ENCODE results near the gene C11orf68. TPM values are rescaled to one million over a fixed set of nuclear protein-coding genes. Genes with fewer than 3 reads are reported as not detected.
A peak's percentile ranks its signal among the peaks of the same experiment; 100 is the strongest.

The C11orf68 gene
- polyA plus RNA-seq, 3 donors, result 21.8 to 31.5 (median 22.8) TPM

DNA sequence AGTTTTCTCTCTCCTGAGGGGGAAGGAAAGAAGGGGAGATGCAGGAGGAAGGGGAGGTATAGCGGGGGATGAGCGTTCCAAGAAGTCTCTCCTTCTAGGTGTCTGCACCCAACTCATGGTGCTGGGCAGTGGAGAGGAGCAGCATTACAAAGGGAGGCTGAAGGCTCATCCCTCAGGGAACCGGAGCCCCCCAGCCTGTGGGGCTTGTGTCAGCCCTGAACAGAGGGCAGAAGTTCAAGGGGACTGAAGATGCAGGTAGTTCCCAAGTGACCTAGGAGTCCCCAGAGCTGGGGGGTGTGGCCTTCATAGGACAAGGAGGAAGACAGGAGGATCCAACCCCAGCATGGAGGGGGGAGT, 1.8 kb downstream of the C11orf68 start:
- no peak overlapping the region for H3K9ac ChIP-seq (ENCODE audit: insufficient read depth, low read length, poor library complexity, severe bottlenecking)
- Mint-ChIP-seq H3K27ac (peak overlapping the region in 4 of 7 donors; percentile 28 to 82 (median 40)), H3K4me1 (peaks cover 55% of the 10 kb centered on the region), H3K9me3 (no peaks in the 10 kb centered on the region), H3K36me3 (peaks cover 12 to 15% of the 10 kb centered on the region in 2 donors), H3K27me3 (ENCODE audit: low read depth in 3 of 3) (peaks cover 0 to 2% (median 0%) of the 10 kb centered on the region in 3 donors), H3K4me3 (peak overlapping the region; percentile 37 to 51)
- 100% methylated on average over 2 of the region's 3 CpGs for WGBS (ENCODE audit: insufficient coverage)
- no peak for DNase-seq
- peak overlapping the region in 1 of 3 experiments; percentile 99 for H3K4me3 ChIP-seq (replicated peaks in 1 of 3; ENCODE audit: low read depth in 2 of 3, low read length in 3 of 3)
- H3K79me2 ChIP-seq (ENCODE audit: insufficient read depth, low read length), result peaks cover 38% of the 10 kb centered on the region
- peak overlapping the region; percentile 99 for H3K4me2 ChIP-seq (replicated peaks; ENCODE audit: extremely low read depth, low read length, poor library complexity, severe bottlenecking)
- no peaks in the 10 kb centered on the region for H3K9me3 ChIP-seq (replicated peaks in 1 of 2; ENCODE audit: control insufficient read depth in 1 of 2, insufficient read depth in 1 of 2, low read length in 2 of 2)
- no peak overlapping the region for H2AFZ ChIP-seq (ENCODE audit: insufficient read depth, low read depth, low read length, poor library complexity, severe bottlenecking)
- H3K4me1 ChIP-seq (ENCODE audit: control insufficient read depth in 1 of 2, insufficient read depth in 2 of 2, low read length in 2 of 2), result peaks cover 58 to 64% of the 10 kb centered on the region in 2 donors
- TF ChIP-seq, protein P1, sequence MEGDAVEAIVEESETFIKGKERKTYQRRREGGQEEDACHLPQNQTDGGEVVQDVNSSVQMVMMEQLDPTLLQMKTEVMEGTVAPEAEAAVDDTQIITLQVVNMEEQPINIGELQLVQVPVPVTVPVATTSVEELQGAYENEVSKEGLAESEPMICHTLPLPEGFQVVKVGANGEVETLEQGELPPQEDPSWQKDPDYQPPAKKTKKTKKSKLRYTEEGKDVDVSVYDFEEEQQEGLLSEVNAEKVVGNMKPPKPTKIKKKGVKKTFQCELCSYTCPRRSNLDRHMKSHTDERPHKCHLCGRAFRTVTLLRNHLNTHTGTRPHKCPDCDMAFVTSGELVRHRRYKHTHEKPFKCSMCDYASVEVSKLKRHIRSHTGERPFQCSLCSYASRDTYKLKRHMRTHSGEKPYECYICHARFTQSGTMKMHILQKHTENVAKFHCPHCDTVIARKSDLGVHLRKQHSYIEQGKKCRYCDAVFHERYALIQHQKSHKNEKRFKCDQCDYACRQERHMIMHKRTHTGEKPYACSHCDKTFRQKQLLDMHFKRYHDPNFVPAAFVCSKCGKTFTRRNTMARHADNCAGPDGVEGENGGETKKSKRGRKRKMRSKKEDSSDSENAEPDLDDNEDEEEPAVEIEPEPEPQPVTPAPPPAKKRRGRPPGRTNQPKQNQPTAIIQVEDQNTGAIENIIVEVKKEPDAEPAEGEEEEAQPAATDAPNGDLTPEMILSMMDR (IDR thresholded peaks at IDR 0.05), result no peak
- H4K20me1 ChIP-seq (ENCODE audit: insufficient read depth, low read length), result peaks cover 10% of the 10 kb centered on the region
- H3K27me3 ChIP-seq (ENCODE audit: control insufficient read depth in 2 of 2, insufficient read depth in 2 of 2, low read length in 2 of 2), result no peaks in the 10 kb centered on the region
- intact Hi-C loops (cut with micrococcal nuclease), result no loop called here
- peak overlapping the region in 1 of 2 donors; percentile 85 for H3K27ac ChIP-seq (ENCODE audit: low read depth in 1 of 2, low read length in 2 of 2)
- peaks cover 2 to 5% of the 10 kb centered on the region in 2 donors for H3K36me3 ChIP-seq (replicated peaks in 1 of 2; ENCODE audit: control insufficient read depth in 1 of 2, insufficient read depth in 2 of 2, low read length in 2 of 2)

DNA sequence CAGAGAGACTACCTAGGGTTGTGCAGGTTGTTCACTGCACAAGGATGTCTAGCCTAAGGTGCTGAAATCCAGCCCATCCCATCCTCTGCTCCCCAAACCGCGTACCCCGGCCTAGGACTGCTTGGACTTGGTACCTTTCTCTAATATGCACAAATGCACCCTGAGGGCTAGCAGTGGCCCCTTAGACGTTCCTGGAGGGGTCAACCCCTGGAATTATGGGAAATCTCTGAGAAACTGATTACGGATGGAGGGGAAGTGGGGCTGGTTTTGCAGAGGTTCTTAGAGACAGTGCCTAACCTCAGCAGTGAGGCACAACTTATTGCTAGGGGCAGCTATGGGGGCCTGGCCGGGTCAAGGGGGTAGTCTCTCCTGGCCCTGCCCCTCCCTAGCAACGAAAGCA, 2.5 kb downstream of the C11orf68 start:
- Histone ChIP-seq H3K79me2 (ENCODE audit: insufficient read depth, low read length) (peaks cover 38% of the 10 kb centered on the region), H3K9me3 (replicated peaks in 1 of 2; ENCODE audit: control insufficient read depth in 1 of 2, insufficient read depth in 1 of 2, low read length in 2 of 2) (no peaks in the 10 kb centered on the region), H2AFZ (ENCODE audit: insufficient read depth, low read depth, low read length, poor library complexity, severe bottlenecking) (no peak overlapping the region), H3K4me3 (replicated peaks in 1 of 3; ENCODE audit: low read depth in 2 of 3, low read length in 3 of 3) (peak overlapping the region in 1 of 3 experiments; percentile 44), H3K36me3 (replicated peaks in 1 of 2; ENCODE audit: control insufficient read depth in 1 of 2, insufficient read depth in 2 of 2, low read length in 2 of 2) (peaks cover 0 to 2% of the 10 kb centered on the region in 2 donors), H3K9ac (ENCODE audit: insufficient read depth, low read length, poor library complexity, severe bottlenecking) (peak overlapping the region; percentile 24), H3K4me1 (ENCODE audit: control insufficient read depth in 1 of 2, insufficient read depth in 2 of 2, low read length in 2 of 2) (peaks cover 64 to 71% of the 10 kb centered on the region in 2 donors), H3K27ac (ENCODE audit: low read depth in 1 of 2, low read length in 2 of 2) (peak overlapping the region; percentile 3 to 85), H3K27me3 (ENCODE audit: control insufficient read depth in 2 of 2, insufficient read depth in 2 of 2, low read length in 2 of 2) (no peaks in the 10 kb centered on the region), H3K4me2 (replicated peaks; ENCODE audit: extremely low read depth, low read length, poor library complexity, severe bottlenecking) (peak overlapping the region; percentile 68), H4K20me1 (ENCODE audit: insufficient read depth, low read length) (peaks cover 10% of the 10 kb centered on the region)
- Mint-ChIP-seq H3K9me3 (no peaks in the 10 kb centered on the region), H3K4me1 (peaks cover 60% of the 10 kb centered on the region), H3K27me3 (ENCODE audit: low read depth in 3 of 3) (peaks cover 0 to 2% (median 0%) of the 10 kb centered on the region in 3 donors), H3K36me3 (peaks cover 8% of the 10 kb centered on the region in 2 donors), H3K4me3 (peak overlapping the region in 1 of 2 donors; percentile 30), H3K27ac (peak overlapping the region in 3 of 7 donors; percentile 19 to 83 (median 78))
- intact Hi-C loops (cut with micrococcal nuclease), result loop anchor here in 1 of 2 donors (1.0 kb wide), 1 partner anchor 14 kb away; no protein-coding TSS in a partner anchor
- 56% methylated on average over 2 of the region's 7 CpGs for WGBS (ENCODE audit: insufficient coverage)
- DNase-seq, result no peak
- TF ChIP-seq, protein P1 (IDR thresholded peaks at IDR 0.05), result no peak

All from CD14-positive monocyte (primary cell).